MM.1S (cell line): ENCODE data around the gene TMEM232.

Experiments used
- DNase-seq: peaks from one replicate; pipeline ENCODE4 v3.0.0-alpha.2; 2015
- H2AFZ ChIP-seq: fragments of 300-600 bp; sonication (generic); 2 replicates; pipeline ENCODE4 v1.6.0; 2016; ENCODE audit warnings: antibody characterized with exemption, low read length
- H3F3A ChIP-seq: fragments of 300-600 bp; sonication (generic); 2 replicates; pipeline ENCODE4 v1.6.1; 2016; ENCODE audit warnings: mild to moderate bottlenecking, antibody characterized with exemption, low read length, moderate library complexity, mixed read lengths; ENCODE audit not compliant: insufficient read depth
- H3K27ac ChIP-seq: fragments of 300-600 bp; sonication (generic); 2 replicates; pipeline ENCODE4 v1.5.1; 2016; ENCODE audit warnings: mild to moderate bottlenecking, low read length
- H3K27me3 ChIP-seq: fragments of 300-600 bp; sonication (generic); replicated peaks from 2 replicates; pipeline ENCODE4 v1.6.0; 2016; ENCODE audit warnings: low read length; ENCODE audit not compliant: insufficient read depth
- H3K36me3 ChIP-seq: fragments of 300-600 bp; sonication (generic); replicated peaks from 2 replicates; pipeline ENCODE4 v1.6.1; 2016; ENCODE audit warnings: mild to moderate bottlenecking, low read length, mixed read lengths; ENCODE audit not compliant: insufficient read depth
- H3K4me1 ChIP-seq: fragments of 300-600 bp; sonication (generic); 2 replicates; pipeline ENCODE4 v1.6.1; 2016; ENCODE audit warnings: low read length, mixed read lengths
- H3K4me2 ChIP-seq: fragments of 300-600 bp; sonication (generic); 2 replicates; pipeline ENCODE4 v1.6.0; 2016; ENCODE audit warnings: low read depth, low read length
- H3K4me3 ChIP-seq: fragments of 300-600 bp; sonication (generic); 2 replicates; pipeline ENCODE4 v1.5.1; 2016; ENCODE audit warnings: low read length, mixed read lengths
- H3K79me2 ChIP-seq: fragments of 300-600 bp; sonication (generic); 2 replicates; pipeline ENCODE4 v1.6.1; 2016; ENCODE audit warnings: mixed run types, low read length, mixed read lengths
- H3K9ac ChIP-seq: fragments of 300-600 bp; sonication (generic); 2 replicates; pipeline ENCODE4 v1.6.1; 2016; ENCODE audit warnings: low read length, mixed read lengths
- H3K9me2 ChIP-seq: fragments of 300-600 bp; sonication (generic); replicated peaks from 2 replicates; pipeline ENCODE4 v1.6.1; 2016; ENCODE audit warnings: mild to moderate bottlenecking, low read length, mixed read lengths; ENCODE audit not compliant: insufficient read depth
- H3K9me3 ChIP-seq: fragments of 300-600 bp; sonication (generic); replicated peaks from 2 replicates; pipeline ENCODE4 v1.6.1; 2016; ENCODE audit warnings: mild to moderate bottlenecking, low read length, mixed read lengths; ENCODE audit not compliant: insufficient read depth
- H4K20me1 ChIP-seq: fragments of 300-600 bp; sonication (generic); 2 replicates; pipeline ENCODE4 v1.6.1; 2016; ENCODE audit warnings: mild to moderate bottlenecking, low read length, moderate library complexity, mixed read lengths; ENCODE audit not compliant: insufficient read depth
- EZH2 ChIP-seq: fragments of 300-600 bp; sonication (generic); optimal IDR thresholded peaks from 2 replicates; pipeline ENCODE3; 2017; ENCODE audit warnings: low read depth, mild to moderate bottlenecking, antibody characterized with exemption, low read length, mixed read lengths
- EZH2phosphoT487 ChIP-seq: fragments of 300-600 bp; sonication (generic); IDR thresholded peaks from 2 replicates; pipeline ENCODE4 v1.6.1; 2018; ENCODE audit warnings: antibody characterized with exemption, low read length
- TF ChIP-seq, protein P1 (sequence below): fragments of 300-600 bp; sonication (generic); IDR thresholded peaks from 2 replicates; pipeline ENCODE4 v1.5.1; 2016; ENCODE audit warnings: antibody characterized with exemption, low read length, mixed read lengths

TMEM232 gene

DNA sequence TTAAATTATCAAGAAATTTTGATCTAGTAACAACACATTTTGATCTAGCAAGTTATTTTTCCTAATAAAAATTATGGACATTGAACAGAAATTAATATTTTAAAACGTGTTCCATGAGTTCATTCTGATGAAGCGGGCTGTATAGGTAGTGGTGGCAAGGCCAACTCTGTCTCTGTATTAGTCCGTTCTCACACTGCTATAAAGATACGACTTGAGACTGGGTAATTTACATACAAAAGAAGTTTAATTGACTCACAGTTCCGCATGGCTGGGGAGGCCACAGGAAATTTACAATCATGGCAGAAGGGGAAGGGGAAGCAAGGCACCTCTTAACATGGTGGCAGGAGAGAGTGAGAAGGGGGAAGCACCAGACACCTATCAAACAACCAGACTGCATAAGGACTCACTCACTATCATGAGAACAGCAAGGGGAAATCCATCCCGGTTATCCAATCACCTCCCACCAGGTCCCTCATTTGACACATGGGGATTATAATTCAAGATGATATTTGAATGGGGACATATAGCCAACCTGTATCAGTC is 61.2 kb downstream of the TMEM232 start:
- no peaks in the 10 kb centered on the region for H3F3A ChIP-seq
- TF ChIP-seq, protein P1, sequence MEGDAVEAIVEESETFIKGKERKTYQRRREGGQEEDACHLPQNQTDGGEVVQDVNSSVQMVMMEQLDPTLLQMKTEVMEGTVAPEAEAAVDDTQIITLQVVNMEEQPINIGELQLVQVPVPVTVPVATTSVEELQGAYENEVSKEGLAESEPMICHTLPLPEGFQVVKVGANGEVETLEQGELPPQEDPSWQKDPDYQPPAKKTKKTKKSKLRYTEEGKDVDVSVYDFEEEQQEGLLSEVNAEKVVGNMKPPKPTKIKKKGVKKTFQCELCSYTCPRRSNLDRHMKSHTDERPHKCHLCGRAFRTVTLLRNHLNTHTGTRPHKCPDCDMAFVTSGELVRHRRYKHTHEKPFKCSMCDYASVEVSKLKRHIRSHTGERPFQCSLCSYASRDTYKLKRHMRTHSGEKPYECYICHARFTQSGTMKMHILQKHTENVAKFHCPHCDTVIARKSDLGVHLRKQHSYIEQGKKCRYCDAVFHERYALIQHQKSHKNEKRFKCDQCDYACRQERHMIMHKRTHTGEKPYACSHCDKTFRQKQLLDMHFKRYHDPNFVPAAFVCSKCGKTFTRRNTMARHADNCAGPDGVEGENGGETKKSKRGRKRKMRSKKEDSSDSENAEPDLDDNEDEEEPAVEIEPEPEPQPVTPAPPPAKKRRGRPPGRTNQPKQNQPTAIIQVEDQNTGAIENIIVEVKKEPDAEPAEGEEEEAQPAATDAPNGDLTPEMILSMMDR, result no peak
- no peak for TF ChIP-seq EZH2phosphoT487
- no peaks in the 10 kb centered on the region for H3K36me3 ChIP-seq
- H3K4me1 ChIP-seq, result no peaks in the 10 kb centered on the region
- no peaks in the 10 kb centered on the region for H3K9me3 ChIP-seq
- H2AFZ ChIP-seq, result no peak overlapping the region
- H3K79me2 ChIP-seq, result no peaks in the 10 kb centered on the region
- no peak for DNase-seq
- H3K4me3 ChIP-seq, result no peak overlapping the region
- no peak overlapping the region for H3K27ac ChIP-seq
- H3K9me2 ChIP-seq, result no peaks in the 10 kb centered on the region
- no peak overlapping the region for H3K4me2 ChIP-seq
- no peaks in the 10 kb centered on the region for H4K20me1 ChIP-seq
- H3K9ac ChIP-seq, result no peak overlapping the region
- H3K27me3 ChIP-seq, result no peaks in the 10 kb centered on the region

GRCh38 chr5:110663525-110663924 is 62.9 kb downstream of the TMEM232 start:
- Histone ChIP-seq H3K4me2 (no peak overlapping the region), H3K9ac (no peak overlapping the region), H2AFZ (no peak overlapping the region), H3K79me2 (no peaks in the 10 kb centered on the region), H3K27me3 (no peaks in the 10 kb centered on the region), H3K27ac (no peak overlapping the region), H3K36me3 (no peaks in the 10 kb centered on the region), H3K4me1 (no peaks in the 10 kb centered on the region), H3K4me3 (no peak overlapping the region), H4K20me1 (no peaks in the 10 kb centered on the region), H3F3A (no peaks in the 10 kb centered on the region), H3K9me2 (no peaks in the 10 kb centered on the region), H3K9me3 (no peaks in the 10 kb centered on the region)
- TF ChIP-seq EZH2 (no peak), EZH2phosphoT487 (no peak)
- TF ChIP-seq, protein P1, result no peak
- DNase-seq, result peak; percentile 14

DNA sequence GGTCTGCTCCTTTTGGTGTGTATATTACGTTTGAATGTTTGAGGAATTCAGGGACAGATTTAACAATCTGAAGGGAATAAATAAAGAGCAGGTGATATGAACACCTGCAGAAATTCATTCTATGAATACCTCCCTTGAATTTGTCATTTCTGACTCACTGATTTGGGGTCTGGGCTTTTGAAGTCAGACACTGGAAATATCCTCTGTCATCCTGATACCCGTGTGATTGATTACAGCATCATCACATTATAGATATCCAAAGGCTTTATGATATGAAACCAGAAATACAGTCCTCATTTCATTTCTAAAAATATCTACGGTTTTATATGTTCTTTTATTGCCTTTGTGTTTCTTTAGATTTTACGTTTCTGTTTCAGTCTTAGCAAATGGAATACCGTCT is 68.5 kb downstream of the TMEM232 start:
- Histone ChIP-seq H3K4me3 (no peak overlapping the region), H3K9me2 (no peaks in the 10 kb centered on the region), H3K4me1 (no peaks in the 10 kb centered on the region), H3K27me3 (no peaks in the 10 kb centered on the region), H3K4me2 (no peak overlapping the region), H3K9ac (no peak overlapping the region), H3K79me2 (no peaks in the 10 kb centered on the region), H3K36me3 (no peaks in the 10 kb centered on the region), H4K20me1 (no peaks in the 10 kb centered on the region), H3F3A (no peaks in the 10 kb centered on the region), H3K9me3 (no peaks in the 10 kb centered on the region), H2AFZ (no peak overlapping the region), H3K27ac (no peak overlapping the region)
- TF ChIP-seq, protein P1, result no peak
- no peak for TF ChIP-seq EZH2
- TF ChIP-seq EZH2phosphoT487, result no peak
- no peak for DNase-seq
